C4-2B (cell line): Measurements from ENCODE around the gene JARID2.

Source experiments
- CTCF ChIP-seq: fragments of 450-650 bp; conservative IDR thresholded peaks from 2 replicates; pipeline ENCODE4 v1.5.1; 2017; ENCODE audit warnings: mild to moderate bottlenecking
- ZFX ChIP-seq: fragments of 450-650 bp; IDR thresholded peaks from 2 replicates; pipeline ENCODE4 v1.6.1; 2017

- no peak for TF ChIP-seq CTCF
- no peak for TF ChIP-seq ZFX
Observed at GRCh38 chr6:15547400-15547799, 301.5 kb downstream of the JARID2 start.
